B cell (primary cell): ENCODE measurements around the gene GPR160. TPM values are rescaled to one million over a fixed set of nuclear protein-coding genes. Genes with fewer than 3 reads are reported as not detected.

ENCODE experiments used
- ATAC-seq: fragments of 200-7000 bp; cut with Tn5 transposase; one replicate; pipeline ENCODE4 v1.10.0; 2021; ENCODE audit warnings: low read depth, mild to moderate bottlenecking, moderate number of reproducible peaks, moderate library complexity
- CTCF ChIA-PET: fragments of 350-600 bp; sonication (Branson Sonifier 250); formaldehyde crosslinking; loops from one replicate; lab custom pipeline; 2021; ENCODE audit warnings: antibody characterized with exemption, inconsistent platforms; lab: Charles Lee
- POLR2A ChIA-PET: fragments of 350-600 bp; sonication (Branson Sonifier 250); formaldehyde crosslinking; loops from one replicate; lab custom pipeline; 2021; ENCODE audit warnings: antibody characterized with exemption; lab: Charles Lee
- DNase-seq: peaks from one replicate; pipeline ENCODE4 v3.0.0; 2013
- H2AFZ ChIP-seq: 2 replicates; pipeline ENCODE4 v1.6.1; 2012; ENCODE audit warnings: mild to moderate bottlenecking, low read depth, low read length; ENCODE audit not compliant: insufficient read depth, poor library complexity, severe bottlenecking
- H3K27ac ChIP-seq, 2 donors: 1 replicate in 1 of 2; 2 replicates in 1 of 2; pipeline ENCODE4 v1.5.1; 2012 to 2013; ENCODE audit warnings: low read length in 2 of 2, mild to moderate bottlenecking in 2 of 2, moderate library complexity in 1 of 2
- H3K27me3 ChIP-seq, 4 experiments: fragments of 200-600 bp in 1 of 4; sonication (generic) in 1 of 4; replicated peaks in 1 of 4; 1 replicate in 2 of 4; 2 replicates in 2 of 4; pipeline versions ENCODE4 v1.6.1 to v1.7.0; 2013 to 2016; ENCODE audit warnings: low read length in 3 of 4, mild to moderate bottlenecking in 2 of 4, mixed read lengths in 1 of 4, moderate library complexity in 1 of 4; ENCODE audit not compliant: insufficient read depth in 4 of 4, control insufficient read depth in 3 of 4; ENCODE audit errors: control extremely low read depth in 1 of 4
- H3K36me3 ChIP-seq, 2 experiments: replicated peaks in 1 of 2; 1 replicate in 1 of 2; 2 replicates in 1 of 2; pipeline versions ENCODE4 v1.6.1 to v1.7.1; 2013; ENCODE audit warnings: low read length in 1 of 2; ENCODE audit not compliant: insufficient read depth in 2 of 2, control insufficient read depth in 1 of 2; ENCODE audit errors: control extremely low read depth in 1 of 2, extremely low read depth in 1 of 2
- H3K4me1 ChIP-seq, 2 donors: fragments of 200-600 bp in 1 of 2; sonication (generic) in 1 of 2; 1 replicate in 1 of 2; 2 replicates in 1 of 2; pipeline versions ENCODE4 v1.5.1 to v1.6.1; 2013 to 2017; ENCODE audit warnings: low read length in 2 of 2; ENCODE audit not compliant: control insufficient read depth in 2 of 2, insufficient read depth in 2 of 2
- H3K4me2 ChIP-seq: replicated peaks from 2 replicates; pipeline ENCODE3; 2012; ENCODE audit warnings: mild to moderate bottlenecking, low read depth, low read length; ENCODE audit not compliant: poor library complexity, severe bottlenecking
- H3K4me3 ChIP-seq, 5 experiments: fragments of 200-600 bp in 1 of 5; sonication (generic) in 1 of 5; 1 replicate in 3 of 5; 2 replicates in 2 of 5; pipeline versions ENCODE4 v1.5.1 to v1.7.0; 2011 to 2016; ENCODE audit warnings: low read length in 4 of 5, mild to moderate bottlenecking in 4 of 5, low read depth in 2 of 5, control low read depth in 1 of 5, moderate library complexity in 1 of 5; ENCODE audit not compliant: insufficient read depth in 1 of 5; ENCODE audit errors: control extremely low read depth in 1 of 5, extremely low read depth in 1 of 5
- H3K79me2 ChIP-seq: fragments of 200-600 bp; sonication (generic); one replicate; pipeline ENCODE4 v1.6.0; 2016; ENCODE audit warnings: low read length; ENCODE audit not compliant: control insufficient read depth, insufficient read depth
- H3K9ac ChIP-seq: fragments of 200-600 bp; sonication (generic); 2 replicates; pipeline ENCODE4 v1.6.1; 2017; ENCODE audit warnings: mild to moderate bottlenecking, low read length, moderate library complexity
- H3K9me3 ChIP-seq, 3 donors: one replicate each; pipeline versions ENCODE4 v1.6.1 to v1.7.1; 2013; ENCODE audit warnings: low read length in 2 of 3; ENCODE audit not compliant: control insufficient read depth in 2 of 3, insufficient read depth in 1 of 3; ENCODE audit errors: control extremely low read depth in 1 of 3
- H4K20me1 ChIP-seq: 2 replicates; pipeline ENCODE4 v1.6.0; 2012; ENCODE audit warnings: mild to moderate bottlenecking, low read length; ENCODE audit not compliant: insufficient read depth, control insufficient read depth, poor library complexity, severe bottlenecking
- H3K27ac Mint-ChIP-seq: one replicate; pipeline ENCODE4 v1.8.0; 2021; ENCODE audit warnings: mixed read lengths
- H3K27me3 Mint-ChIP-seq: one replicate; pipeline ENCODE4 v1.8.0; 2021; ENCODE audit warnings: mixed read lengths
- H3K4me1 Mint-ChIP-seq: one replicate; pipeline ENCODE4 v1.8.0; 2021; ENCODE audit warnings: mixed read lengths
- H3K4me3 Mint-ChIP-seq: one replicate; pipeline ENCODE4 v1.8.0; 2021; ENCODE audit warnings: mixed read lengths
- H3K9me3 Mint-ChIP-seq: one replicate; pipeline ENCODE4 v1.8.0; 2022; ENCODE audit warnings: mixed read lengths; ENCODE audit not compliant: insufficient read depth
- CTCF ChIP-seq: fragments of 200-600 bp; IDR thresholded peaks from one replicate; pipeline ENCODE4 v1.8.0; 2022; ENCODE audit warnings: antibody characterized with exemption, mild to moderate bottlenecking
- EZH2 ChIP-seq: IDR thresholded peaks from 2 replicates; pipeline ENCODE4 v1.6.1; 2012; ENCODE audit warnings: borderline replicate concordance, low read depth, mild to moderate bottlenecking, moderate library complexity, low read length; ENCODE audit not compliant: insufficient read depth, poor library complexity, severe bottlenecking
- WGBS: methylation state at CpG from one replicate; pipeline ENCODE4 v1.1.5; 2013; ENCODE audit warnings: missing lambda C conversion rate; ENCODE audit not compliant: insufficient coverage; 5-methylcytosine and 5-hydroxymethylcytosine counted together
- intact Hi-C: fragments of 100-400 bp; cut with micrococcal nuclease; formaldehyde crosslinking; loops from one replicate; pipeline ENCODE4 v1.10.0; 2022
- polyA plus RNA-seq: library from polyadenylated mRNA; depleted of rRNA; stranded (reverse); fragments of >200 nt; gene quantifications from 2 replicates; pipeline ENCODE4 v1.2.3, GENCODE V29; 2012
- total RNA-seq, 2 donors: library from RNA; stranded (reverse); fragments of 120-200 nt in 1 of 2; gene quantifications; 1 replicate in 1 of 2; 2 replicates in 1 of 2; pipeline versions ENCODE4 v1.2.3 to v1.2.4, GENCODE V29; 2013 to 2022

Gene GPR160
- total and polyA plus RNA-seq, 2 donors (not counting 1 experiment from before 2014, with no cell fraction given): 17.4 to 17.5 TPM

DNA sequence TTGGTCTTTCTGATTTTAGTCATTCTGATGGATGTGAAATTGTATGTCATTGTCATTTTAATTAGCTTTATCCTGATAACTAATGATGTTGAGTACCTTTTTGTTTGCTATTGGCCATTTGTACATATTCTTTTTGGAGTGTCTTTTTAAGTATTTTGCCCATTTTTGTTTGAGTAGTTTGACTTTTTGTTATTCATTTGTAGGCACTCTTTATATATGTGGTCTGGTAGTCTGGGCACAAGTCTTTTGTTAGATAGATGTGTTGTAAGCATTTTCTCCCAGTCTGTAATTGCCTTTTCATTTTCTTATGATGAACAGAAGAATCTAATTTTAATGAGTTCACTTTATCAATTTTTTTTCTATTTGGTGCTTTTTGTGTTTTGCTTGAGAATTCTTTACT is 14.6 kb downstream of the GPR160 start:
- DNase-seq: no peak
- ChIA-PET CTCF (interaction anchor here (1.2 to 3.9 kb wide), 3 partner anchors 9 to 32 kb away, joined by 3 to 30 read pairs (median 8); no protein-coding TSS in a partner anchor), POLR2A (no interaction called here)
- no peak overlapping the region for H2AFZ ChIP-seq
- peaks cover 95% of the 10 kb centered on the region for H3K79me2 ChIP-seq
- H3K9ac ChIP-seq: no peak overlapping the region
- TF ChIP-seq CTCF (no peak), EZH2 (no peak)
- H3K36me3 ChIP-seq: no peaks in the 10 kb centered on the region
- no peaks in the 10 kb centered on the region for H3K27me3 Mint-ChIP-seq
- H3K4me3 ChIP-seq: no peak overlapping the region
- H3K4me1 ChIP-seq: peaks cover 10 to 16% of the 10 kb centered on the region in 2 donors
- H4K20me1 ChIP-seq: no peaks in the 10 kb centered on the region
- no peak overlapping the region for H3K27ac Mint-ChIP-seq
- no peak overlapping the region for H3K27ac ChIP-seq
- intact Hi-C loops: no loop called here
- no peaks in the 10 kb centered on the region for H3K27me3 ChIP-seq
- no peak overlapping the region for H3K4me3 Mint-ChIP-seq
- no peak for ATAC-seq
- no peaks in the 10 kb centered on the region for H3K9me3 Mint-ChIP-seq
- no peak overlapping the region for H3K4me2 ChIP-seq
- H3K4me1 Mint-ChIP-seq: peaks cover 30% of the 10 kb centered on the region
- H3K9me3 ChIP-seq: no peaks in the 10 kb centered on the region

DNA sequence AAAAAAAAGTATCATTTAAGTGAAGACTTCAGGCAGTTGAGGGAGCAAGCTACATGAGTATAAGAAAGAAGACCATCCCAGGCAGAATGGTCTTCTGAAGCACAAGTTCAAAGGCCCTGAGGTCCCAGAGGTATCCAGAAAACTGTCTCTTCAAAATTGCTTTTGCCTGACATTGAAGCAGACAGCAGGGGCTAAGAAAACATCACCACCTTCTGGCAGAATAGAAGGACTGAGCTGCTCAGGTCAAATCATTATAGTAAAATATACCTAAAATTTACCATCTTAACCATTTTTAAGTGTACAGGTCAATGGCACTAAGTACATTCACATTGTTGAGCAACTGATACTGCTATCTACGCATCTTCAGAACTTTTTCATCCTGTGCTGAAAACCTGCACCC is 16.4 kb downstream of the GPR160 start:
- intact Hi-C loops: loop anchor here (1.0 to 2.0 kb wide), 2 partner anchors 15 to 191 kb away; no protein-coding TSS in a partner anchor
- H3K4me3 ChIP-seq: no peak overlapping the region
- H3K4me1 Mint-ChIP-seq: peaks cover 44% of the 10 kb centered on the region
- no peak overlapping the region for H3K4me2 ChIP-seq
- H3K27me3 ChIP-seq: no peaks in the 10 kb centered on the region
- H3K4me1 ChIP-seq: peaks cover 23 to 27% of the 10 kb centered on the region in 2 donors
- H3K9ac ChIP-seq: no peak overlapping the region
- TF ChIP-seq EZH2: no peak
- TF ChIP-seq CTCF: peak; percentile 48
- no peak overlapping the region for H3K4me3 Mint-ChIP-seq
- H2AFZ ChIP-seq: no peak overlapping the region
- no peak overlapping the region for H3K27ac Mint-ChIP-seq
- no peak overlapping the region for H3K27ac ChIP-seq
- H3K9me3 ChIP-seq: no peaks in the 10 kb centered on the region
- peak; percentile 54 for DNase-seq
- ChIA-PET POLR2A (no interaction called here), CTCF (interaction anchor here (0.6 to 3.9 kb wide), 18 partner anchors 9 to 598 kb away, joined by 3 to 30 read pairs (median 5); no protein-coding TSS in a partner anchor)
- no CpG with 5 or more reads among the region's 1 CpG for WGBS
- H3K9me3 Mint-ChIP-seq: no peaks in the 10 kb centered on the region
- H3K79me2 ChIP-seq: peaks cover 81% of the 10 kb centered on the region
- H3K36me3 ChIP-seq: no peaks in the 10 kb centered on the region
- ATAC-seq: no peak
- H4K20me1 ChIP-seq: no peaks in the 10 kb centered on the region
- no peaks in the 10 kb centered on the region for H3K27me3 Mint-ChIP-seq
